GM19324 (cell line): ENCODE data around the gene P3H1.
"Not testable (repeated sequence)": the region's sequence is repeated elsewhere in the genome, so short reads cannot be mapped to it uniquely, and the experiment has no call there.

Experiments used
- ATAC-seq: cut with Tn5 transposase; IDR thresholded peaks from one replicate; pipeline ENCODE4 v1.9.1; 2021; ENCODE audit warnings: mild to moderate bottlenecking, moderate library complexity; ENCODE audit not compliant: unreplicated experiment, low FRiP score

Gene P3H1

DNA sequence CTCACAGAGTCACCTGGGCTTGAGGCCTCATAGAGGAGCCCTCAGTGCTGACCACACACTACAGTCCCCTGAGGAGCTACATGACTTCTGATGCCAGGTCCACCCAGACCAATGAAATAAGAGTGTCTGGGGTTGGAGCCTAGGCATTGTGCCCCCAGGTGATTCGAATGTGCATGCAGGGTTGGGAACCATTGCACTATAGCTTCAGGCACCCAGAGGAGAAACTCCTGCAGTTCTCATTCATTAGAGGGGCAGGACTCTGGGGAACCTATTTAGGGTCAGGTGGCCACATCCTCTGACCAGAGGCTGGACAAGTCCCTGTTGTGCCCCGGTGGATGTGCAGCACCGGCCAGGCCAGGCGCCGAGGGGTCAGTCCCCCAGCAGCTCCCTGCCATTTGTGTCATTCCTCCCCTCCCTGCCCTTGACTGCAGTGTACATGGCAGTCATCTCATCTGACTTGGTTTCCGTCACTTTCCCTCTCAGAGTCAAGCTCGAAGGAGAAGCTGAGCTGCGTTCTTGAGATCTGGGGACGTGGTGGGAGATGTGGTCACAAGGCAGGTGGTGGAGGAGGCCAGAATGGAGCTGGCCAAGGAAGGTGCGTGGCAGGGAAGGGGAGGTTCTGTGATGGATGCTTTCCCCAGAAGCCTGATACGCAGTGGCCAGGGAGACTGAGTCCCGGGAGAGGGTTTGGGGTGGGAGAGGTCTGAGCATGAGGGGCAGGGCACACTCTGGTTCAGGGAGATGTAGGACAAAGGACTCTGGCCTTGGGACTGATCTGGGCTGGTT lies 33.2 kb downstream of the P3H1 start:
- no peak for ATAC-seq

DNA sequence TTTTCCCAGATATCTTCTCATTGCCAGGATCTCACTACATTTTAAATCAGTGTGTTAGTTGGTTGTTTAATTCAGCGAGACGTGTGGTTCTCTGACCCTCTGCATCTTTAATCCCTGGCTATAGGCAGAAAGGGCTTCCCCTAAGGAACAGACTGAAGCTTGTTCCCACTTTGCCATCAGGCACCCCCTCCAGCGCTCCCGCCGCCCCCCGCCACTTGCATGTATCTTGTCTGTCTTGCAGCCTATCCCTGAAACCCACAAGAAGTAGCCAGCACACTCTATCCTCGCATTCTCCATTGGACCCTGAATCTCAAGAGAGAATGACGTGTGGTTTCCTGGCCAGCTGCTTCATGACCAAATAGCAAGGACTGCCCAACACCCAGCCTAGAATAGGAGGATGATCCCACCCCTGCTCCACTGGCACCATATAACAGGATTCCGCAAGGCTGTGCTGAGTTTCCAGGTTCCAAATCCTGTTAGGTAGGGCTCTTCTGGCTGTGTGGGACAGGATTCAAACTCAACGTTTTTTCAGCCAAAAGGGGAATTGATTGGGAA lies 34.6 kb downstream of the P3H1 start:
- ATAC-seq = no peak

- no peak for ATAC-seq
These were observed 35.2 kb downstream of the P3H1 start for GRCh38 chr1:42731585-42731984.

- no peak for ATAC-seq
These were observed 35.8 kb downstream of the P3H1 start for GRCh38 chr1:42730988-42731387.

- no peak for ATAC-seq
These were observed 36.8 kb downstream of the P3H1 start for GRCh38 chr1:42730002-42730401.

DNA sequence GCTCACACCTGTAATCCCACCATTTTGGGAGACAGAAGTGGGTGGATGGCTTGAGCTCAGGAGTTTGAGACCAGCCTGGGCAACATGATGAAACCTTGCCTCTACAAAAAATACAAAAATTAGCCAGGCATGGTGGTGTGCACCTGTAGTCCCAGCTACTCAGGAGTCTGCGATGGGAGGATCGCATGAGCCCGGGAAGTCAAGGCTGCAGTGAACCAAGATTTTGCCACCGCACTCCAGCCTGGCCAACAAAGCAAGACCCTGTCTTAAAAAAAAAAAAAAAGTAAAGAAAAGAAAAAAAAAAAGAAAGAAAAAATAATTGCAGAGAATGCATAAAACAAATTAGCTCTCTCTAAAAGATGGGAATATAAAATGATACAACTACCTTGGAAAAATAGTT lies 41.0 kb downstream of the P3H1 start:
- not testable (repeated sequence) for ATAC-seq

DNA sequence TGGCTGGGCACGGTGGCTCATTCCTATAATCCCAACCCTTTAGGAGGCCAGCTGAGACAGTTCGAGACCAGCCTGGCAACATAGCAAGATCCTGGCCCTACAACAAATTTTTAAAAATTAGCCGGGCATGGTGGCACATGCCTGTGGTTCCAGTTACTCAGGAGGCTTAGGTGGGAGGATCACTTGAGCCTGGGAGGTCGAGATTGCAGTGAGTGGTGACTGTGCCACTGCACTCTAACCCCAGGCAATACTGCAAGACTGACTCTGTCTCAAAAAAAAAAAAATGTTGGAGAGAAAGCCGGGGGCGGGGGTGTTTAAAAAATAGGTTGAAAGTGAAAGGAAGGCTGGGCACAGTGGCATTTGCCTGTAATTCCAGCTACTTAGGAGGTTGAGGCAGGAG lies 43.3 kb downstream of the P3H1 start:
- no peak for ATAC-seq

GRCh38 chr1:42722403-42722802 lies 44.4 kb downstream of the P3H1 start:
- ATAC-seq = not testable (repeated sequence)

DNA sequence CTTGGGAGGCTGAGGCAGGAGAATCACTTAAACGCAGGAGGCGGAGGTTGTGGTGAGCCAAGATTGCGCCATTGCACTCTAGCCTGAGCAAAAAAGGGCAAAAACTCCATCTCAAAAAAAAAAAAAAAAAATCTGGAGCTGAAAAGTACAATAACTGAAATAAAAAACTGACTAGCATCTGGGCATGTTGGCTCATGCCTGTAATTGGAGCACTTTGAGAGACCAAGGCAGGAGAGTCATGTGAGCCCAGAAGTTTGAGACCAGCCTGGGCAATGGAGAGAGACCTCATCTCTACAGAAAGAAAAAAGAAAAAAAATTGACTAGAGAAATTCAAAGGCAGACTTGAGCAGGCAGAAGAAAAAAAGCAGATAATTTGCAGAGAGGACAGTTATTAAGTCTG lies 44.9 kb downstream of the P3H1 start:
- ATAC-seq = no peak

DNA sequence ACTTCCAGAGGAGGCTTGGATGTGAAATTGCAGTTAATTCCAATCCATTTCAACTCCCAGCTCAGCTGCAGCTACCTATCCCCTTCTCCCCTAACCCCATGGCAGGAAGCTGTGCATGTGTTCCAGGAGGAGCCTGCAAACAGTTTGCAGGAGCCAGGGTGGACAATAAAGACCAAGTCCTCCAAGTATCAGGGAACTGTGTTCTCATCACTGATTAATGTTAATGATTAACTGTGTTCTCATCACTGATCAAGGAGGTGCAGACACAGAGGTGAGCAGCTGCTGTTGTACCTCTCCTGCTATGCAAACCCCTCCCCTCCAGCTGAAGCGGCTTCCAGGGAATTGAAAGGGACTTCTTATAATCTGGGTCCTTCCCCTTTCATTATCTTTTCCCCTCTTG lies 46.0 kb downstream of the P3H1 start:
- no peak for ATAC-seq

- not testable (repeated sequence) for ATAC-seq
These were observed 52.4 kb downstream of the P3H1 start for GRCh38 chr1:42714441-42714840.

DNA sequence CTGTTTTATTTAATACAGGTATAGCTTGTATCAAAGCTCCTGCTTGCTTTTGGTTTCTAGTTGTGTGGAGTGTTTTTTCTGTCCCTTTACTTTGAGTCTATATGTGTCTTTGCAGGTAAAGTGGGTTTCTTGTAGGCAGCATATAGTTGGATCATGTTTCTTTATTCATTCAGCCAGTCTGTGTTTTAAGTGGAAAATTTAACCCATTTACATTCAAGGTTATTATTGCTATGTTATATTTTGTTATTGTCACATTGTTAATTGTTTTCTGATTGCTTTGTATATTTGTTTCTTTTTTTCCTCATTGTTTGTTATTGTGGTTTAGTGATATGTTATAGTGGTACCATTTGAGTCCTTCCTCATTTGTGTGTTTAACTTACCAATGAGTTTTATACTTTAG lies 53.5 kb downstream of the P3H1 start:
- ATAC-seq = no peak

- not testable (repeated sequence) for ATAC-seq
These were observed 54.0 kb downstream of the P3H1 start for GRCh38 chr1:42712808-42713207.

- ATAC-seq = no peak
These were observed 62.9 kb downstream of the P3H1 start for GRCh38 chr1:42703888-42704464.

- ATAC-seq = no peak
These were observed 66.8 kb downstream of the P3H1 start for GRCh38 chr1:42700006-42700405.

DNA sequence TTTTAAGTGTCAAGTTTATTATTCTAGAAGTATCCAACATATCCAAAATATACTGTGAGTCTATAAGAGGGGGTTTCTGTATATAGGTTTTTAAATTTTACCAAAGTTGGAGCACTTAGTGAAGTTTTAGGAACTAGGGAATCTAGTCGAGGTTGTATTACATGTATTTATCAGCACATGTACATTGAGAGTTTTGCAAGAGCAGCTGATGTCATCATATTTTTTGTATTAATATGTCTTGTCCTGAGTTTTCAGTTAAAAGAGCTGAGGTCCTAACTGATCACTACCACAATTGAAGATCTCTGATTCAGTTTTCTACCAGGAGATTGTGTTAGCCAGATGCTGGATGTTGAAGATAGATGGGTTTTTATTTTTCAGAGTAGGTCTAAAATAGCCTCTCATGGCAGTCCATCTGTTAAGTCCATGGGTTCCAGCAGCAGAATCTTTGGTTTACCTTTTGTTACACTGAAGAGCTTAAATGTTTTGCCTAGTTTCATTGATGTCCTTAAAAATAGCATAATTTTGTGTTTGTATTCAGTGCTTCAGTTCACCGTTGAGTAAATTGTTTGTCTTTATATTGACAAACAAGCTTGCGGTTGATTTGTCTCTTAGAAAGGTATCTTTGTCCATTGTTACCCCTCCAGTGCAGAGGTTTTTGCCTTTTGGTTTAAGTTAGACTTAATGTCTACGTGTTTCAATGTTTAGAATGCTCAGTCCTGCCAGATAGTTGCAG lies 68.6 kb downstream of the P3H1 start:
- ATAC-seq = no peak
